DMS153 treated with DMSO at 0.1 percent for 48 hours (cell line): ENCODE data around the gene SLC16A9.
"Not testable (repeated sequence)": the region's sequence is repeated elsewhere in the genome, so short reads cannot be mapped to it uniquely, and the experiment has no call there.

Experiments
- DNase-seq: peaks from one replicate; lab custom pipeline; 2025; ENCODE audit not compliant: unreplicated experiment; lab: John Stamatoyannopoulos, UW

The SLC16A9 gene

GRCh38 chr10:59709395-59710125 lies at the start of gene SLC16A9:
TSS of gene SLC16A9 (minus strand) at chr10:59709850. CDS start at chr10:59684291, 25,559 bp downstream.
- peak; percentile 36 for DNase-seq

GRCh38 chr10:59757966-59758365 lies 48.3 kb upstream of the SLC16A9 start:
- no peak for DNase-seq

- DNase-seq = no peak
These were observed 45.3 kb upstream of the SLC16A9 start for GRCh38 chr10:59754951-59755350.

- DNase-seq = no peak
These were observed 43.6 kb upstream of the SLC16A9 start, which contains the start of gene MRLN for GRCh38 chr10:59753267-59753666. TSS of gene MRLN (minus strand) at chr10:59753455.

GRCh38 chr10:59752278-59752940 lies 42.8 kb upstream of the SLC16A9 start:
- no peak for DNase-seq

GRCh38 chr10:59750155-59750945 lies 40.7 kb upstream of the SLC16A9 start:
- DNase-seq = no peak

- DNase-seq = no peak
These were observed 39.2 kb upstream of the SLC16A9 start for GRCh38 chr10:59748834-59749233.

GRCh38 chr10:59745163-59745650 lies 35.6 kb upstream of the SLC16A9 start:
- DNase-seq = no peak

- DNase-seq = not testable (repeated sequence)
These were observed 35.1 kb upstream of the SLC16A9 start for GRCh38 chr10:59744762-59745161.

GRCh38 chr10:59744156-59744555 lies 34.5 kb upstream of the SLC16A9 start:
- DNase-seq = not testable (repeated sequence)

- DNase-seq = no peak
These were observed 31.9 kb upstream of the SLC16A9 start for GRCh38 chr10:59741583-59741982.

- no peak for DNase-seq
These were observed 31.4 kb upstream of the SLC16A9 start for GRCh38 chr10:59741048-59741447.

GRCh38 chr10:59736749-59737148 lies 27.1 kb upstream of the SLC16A9 start:
- no peak for DNase-seq

GRCh38 chr10:59735296-59735695 lies 25.6 kb upstream of the SLC16A9 start:
- DNase-seq = no peak

- DNase-seq = no peak
These were observed 24.4 kb upstream of the SLC16A9 start for GRCh38 chr10:59734014-59734462.

- DNase-seq = not testable (repeated sequence)
These were observed 23.8 kb upstream of the SLC16A9 start for GRCh38 chr10:59733321-59734013.

GRCh38 chr10:59732849-59733248 lies 23.2 kb upstream of the SLC16A9 start:
- DNase-seq = not testable (repeated sequence)

GRCh38 chr10:59729167-59729566 lies 19.5 kb upstream of the SLC16A9 start:
- DNase-seq = not testable (repeated sequence)

- DNase-seq = no peak
These were observed 14.7 kb upstream of the SLC16A9 start for GRCh38 chr10:59724098-59724938.

GRCh38 chr10:59720377-59720776 lies 10.7 kb upstream of the SLC16A9 start:
- no peak for DNase-seq
